Stimulated activated CD4-positive, alpha-beta T cell treated with anti-CD3 and anti-CD28 coated beads, Interleukin-1b, Interleukin-23, amount 100 ng/mL, for 24 hours (primary cell): ENCODE results near the gene TPCN2.

Source experiments
- DNase-seq, 4 experiments: peaks; one replicate each; pipeline ENCODE4 v3.0.0-alpha.2; 2020; ENCODE audit warnings: low read depth in 4 of 4, low spot score in 1 of 4

Gene TPCN2

GRCh38 chr11:69162505-69162904 is 113.8 kb downstream of the TPCN2 start:
- no peak for DNase-seq

DNA sequence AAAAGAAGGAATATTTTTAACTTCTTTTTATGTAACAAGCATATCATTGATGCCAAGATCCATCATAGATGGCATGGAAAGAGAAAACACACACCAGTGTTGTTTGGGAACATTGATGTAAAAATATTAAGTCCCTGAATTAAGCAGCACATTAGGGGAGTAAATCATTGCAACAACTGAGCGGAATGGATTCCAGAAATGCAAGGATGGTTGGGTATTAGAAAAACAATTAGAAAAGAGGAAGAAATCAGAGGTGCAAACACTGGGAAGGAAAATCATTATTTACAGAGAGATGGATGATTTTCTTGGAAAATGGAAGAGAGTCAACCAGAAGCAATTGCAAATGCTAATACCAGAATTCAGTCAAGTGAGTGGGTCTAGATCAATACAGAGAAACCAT is 115.1 kb downstream of the TPCN2 start:
- DNase-seq, result no peak

DNA sequence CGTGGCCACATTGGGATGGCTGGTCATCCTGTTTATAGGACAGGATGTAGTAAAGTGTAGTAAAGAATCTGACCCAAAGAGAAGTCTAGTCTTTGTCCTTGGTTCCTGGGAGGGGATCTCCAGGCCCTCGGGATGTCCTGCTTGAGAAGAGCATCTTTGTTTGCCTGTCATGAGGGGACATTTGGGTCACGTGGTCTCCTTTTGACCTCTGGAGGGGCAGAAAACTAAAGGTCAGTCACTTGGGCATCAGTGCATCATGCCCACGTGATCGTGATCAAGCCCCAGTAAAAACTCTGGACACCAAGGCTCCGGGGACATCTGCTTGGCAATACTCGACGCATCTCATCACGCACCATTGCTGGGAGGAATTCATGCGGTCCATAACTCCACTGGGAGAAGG is 116.1 kb downstream of the TPCN2 start:
- DNase-seq, result no peak

DNA sequence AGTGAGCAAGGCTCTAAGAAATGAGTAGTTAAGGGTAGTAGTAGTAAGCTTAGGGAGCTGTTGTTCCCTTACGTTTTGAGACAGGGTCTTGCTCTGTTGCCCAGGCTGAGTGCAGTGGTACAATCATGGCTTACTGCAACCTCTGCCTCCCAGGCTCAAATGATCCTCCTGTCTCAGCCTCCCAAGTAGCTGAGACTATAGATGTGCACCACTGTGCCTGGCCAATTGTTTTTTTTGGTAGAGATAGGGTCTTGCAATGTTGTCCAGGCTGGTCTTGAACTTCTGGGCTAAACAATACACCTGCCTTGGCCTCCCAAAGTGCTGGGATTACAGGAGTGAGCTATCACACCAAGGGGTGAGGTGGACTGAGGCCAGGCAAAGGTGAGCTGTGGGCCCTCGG is 117.0 kb downstream of the TPCN2 start:
- no peak for DNase-seq

DNA sequence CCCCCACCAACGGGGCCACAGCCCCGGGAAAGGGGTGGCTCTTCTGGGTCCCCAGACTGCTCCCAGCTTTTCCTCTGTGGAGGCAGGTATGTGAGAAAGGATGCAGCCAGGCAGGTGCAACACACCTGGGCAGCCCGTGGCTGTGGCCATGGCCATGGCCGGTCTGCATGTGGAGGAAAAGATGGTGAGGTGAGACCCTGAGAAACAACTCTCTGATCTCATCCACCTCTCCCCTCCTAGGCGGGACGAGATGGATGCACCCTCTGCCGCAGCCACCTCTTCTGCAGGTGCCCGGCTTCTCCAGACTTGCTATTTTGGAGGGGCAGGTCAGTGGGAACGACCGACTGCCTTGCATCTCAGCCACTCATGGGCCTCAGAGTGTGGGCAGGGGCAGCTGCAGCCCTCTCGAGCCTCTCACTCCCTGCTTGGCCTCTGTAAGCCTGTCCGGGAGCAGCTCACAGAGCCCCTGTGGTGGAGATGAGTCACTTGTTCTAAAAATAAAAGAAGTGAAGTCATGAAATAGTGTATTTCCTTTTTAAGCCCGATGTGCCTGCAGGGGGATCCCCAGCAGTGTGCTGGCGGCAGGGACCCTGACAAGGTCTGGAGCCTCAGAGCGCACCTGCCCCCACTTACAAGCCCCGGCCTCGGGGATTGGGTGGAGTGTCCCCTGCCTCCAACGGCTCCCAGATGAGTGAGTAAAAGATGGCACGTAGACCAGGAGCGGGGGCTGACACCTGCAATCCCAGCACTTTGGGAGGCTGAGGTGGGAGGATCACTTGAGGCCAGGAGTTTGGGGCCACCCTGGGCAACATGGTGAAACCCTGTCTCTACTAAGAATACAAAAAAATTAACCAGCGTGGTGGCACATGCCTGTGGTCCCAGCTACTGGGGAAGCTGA is 117.7 kb downstream of the TPCN2 start:
- DNase-seq, result peak; percentile 6 to 55 (median 31)

DNA sequence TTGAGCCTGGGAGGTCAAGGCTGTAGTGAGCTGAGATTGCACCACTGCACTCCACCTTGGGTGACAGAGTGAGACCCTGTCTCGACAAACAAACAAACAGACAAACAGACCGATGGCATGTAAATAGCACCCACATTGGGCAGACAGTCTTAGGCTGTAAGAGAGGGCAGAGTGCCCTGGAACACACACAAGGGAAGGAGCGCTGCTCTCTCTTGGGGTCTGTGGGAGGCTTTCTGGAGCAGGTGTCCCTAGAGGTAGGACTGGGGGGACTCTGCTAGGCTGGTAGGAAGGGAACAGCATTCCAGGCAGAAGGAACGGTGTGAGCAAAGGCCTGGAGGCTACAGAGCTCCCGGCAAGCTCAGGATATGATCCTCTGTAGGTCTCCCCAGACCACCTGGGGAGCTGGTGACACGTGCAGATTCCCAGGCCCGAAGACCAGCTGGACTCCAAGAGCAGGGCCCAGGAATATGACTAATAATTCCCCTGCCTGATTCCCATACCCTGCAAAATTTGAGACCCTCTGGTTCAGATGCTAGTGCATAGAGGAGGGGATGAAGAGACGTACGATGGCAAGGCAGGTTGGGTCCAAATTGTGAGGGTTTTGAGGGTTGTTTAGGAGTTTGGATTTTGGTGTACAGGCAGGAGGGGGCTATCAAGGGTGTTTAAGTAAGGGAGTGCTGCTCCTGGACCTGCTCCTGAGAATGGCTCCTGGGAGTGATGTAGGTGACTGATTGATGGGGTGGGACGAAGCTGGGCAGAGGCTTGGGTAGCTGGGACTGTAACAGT is 118.6 kb downstream of the TPCN2 start:
- DNase-seq, result no peak

- no peak for DNase-seq
Observed at GRCh38 chr11:69167916-69168691, 119.4 kb downstream of the TPCN2 start.

DNA sequence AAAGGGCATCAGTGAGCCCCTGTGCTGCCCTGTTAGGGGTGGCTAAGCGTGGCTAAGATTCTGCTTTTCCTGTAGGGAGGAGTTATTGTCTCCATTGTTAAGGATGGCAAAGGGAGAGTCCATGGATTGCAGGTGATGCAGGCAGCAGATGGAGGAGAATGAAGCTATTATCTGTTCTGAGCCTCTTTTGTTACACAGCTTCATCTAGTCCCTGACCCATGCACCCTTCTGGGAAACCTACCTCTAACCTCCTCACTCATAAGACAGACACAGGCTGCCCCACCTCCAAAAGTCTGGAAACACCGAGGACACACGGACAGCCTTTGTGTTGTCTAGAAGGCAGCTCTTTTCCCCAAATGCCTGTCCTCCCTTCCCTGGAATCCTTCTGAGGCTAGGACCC is 120.7 kb downstream of the TPCN2 start:
- no peak for DNase-seq

- DNase-seq, result no peak
Observed at GRCh38 chr11:69170704-69171103, 122.0 kb downstream of the TPCN2 start.

DNA sequence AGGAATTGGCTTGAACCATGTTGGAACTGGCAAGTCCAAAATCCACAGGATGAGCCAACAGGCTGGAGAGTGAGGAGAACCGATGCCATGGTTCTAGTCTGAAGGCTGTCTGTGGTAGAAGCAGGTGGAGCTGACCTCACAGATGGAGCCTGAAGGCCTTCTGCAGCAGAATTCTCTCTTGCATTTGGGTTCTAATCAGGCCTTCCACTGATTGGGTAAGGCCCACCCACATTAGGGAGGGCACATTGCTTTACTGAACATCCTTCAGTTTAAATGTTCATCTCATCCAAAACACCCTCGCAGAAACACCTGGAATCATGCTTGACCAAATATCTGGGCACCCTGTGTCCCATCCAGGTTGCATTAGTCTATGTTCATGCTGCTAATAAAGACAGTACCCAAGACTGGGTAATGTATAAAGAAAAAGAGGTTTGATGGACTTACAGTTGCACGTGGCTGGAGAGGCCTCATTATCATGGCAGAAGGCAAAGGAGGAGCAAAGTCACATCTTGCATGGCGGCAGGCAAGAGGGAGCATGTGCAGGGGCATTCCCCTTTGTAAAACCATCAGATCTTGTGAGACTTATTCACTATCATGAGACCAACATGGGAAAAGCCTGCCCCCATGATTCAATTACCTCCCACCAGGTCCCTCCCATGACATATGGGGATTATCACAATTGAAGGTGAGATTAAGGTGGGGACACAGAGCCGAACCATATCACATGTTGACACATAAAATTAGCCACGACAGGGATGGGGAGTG is 122.9 kb downstream of the TPCN2 start:
- DNase-seq, result no peak

GRCh38 chr11:69172674-69173073 is 123.9 kb downstream of the TPCN2 start:
- no peak for DNase-seq

DNA sequence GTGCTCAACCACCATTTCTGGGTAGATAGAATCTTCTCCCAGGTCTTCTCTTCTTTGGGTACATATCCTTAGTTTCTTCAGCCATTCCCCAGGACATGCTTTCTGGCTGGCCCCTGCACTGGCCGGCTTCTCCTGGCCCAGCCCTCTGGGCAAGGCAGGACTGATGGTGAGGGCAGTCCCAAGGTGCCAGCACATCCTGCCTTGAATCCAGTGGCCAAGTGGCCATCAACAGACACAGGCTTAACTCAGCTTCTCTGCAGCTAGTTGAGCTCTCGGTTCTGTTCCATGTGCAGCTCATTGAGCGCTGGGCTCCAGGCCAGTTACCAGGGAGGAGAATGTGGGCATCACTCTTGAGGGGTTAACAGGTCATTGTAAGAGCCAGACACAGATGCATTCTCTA is 124.6 kb downstream of the TPCN2 start:
- DNase-seq, result no peak

- no peak for DNase-seq
Observed at GRCh38 chr11:69173925-69174581, 125.3 kb downstream of the TPCN2 start.

- DNase-seq, result no peak
Observed at GRCh38 chr11:69174841-69175240, 126.1 kb downstream of the TPCN2 start.

- DNase-seq, result no peak
Observed at GRCh38 chr11:69178819-69179482, 130.2 kb downstream of the TPCN2 start.

- no peak for DNase-seq
Observed at GRCh38 chr11:69180226-69180625, 131.5 kb downstream of the TPCN2 start.

- DNase-seq, result no peak
Observed at GRCh38 chr11:69180726-69181125, 132.0 kb downstream of the TPCN2 start.

- no peak for DNase-seq
Observed at GRCh38 chr11:69183613-69184012, 134.9 kb downstream of the TPCN2 start.
